Keratinocyte (primary cell): ENCODE measurements around the gene BABAM2. TPM values are rescaled to one million over a fixed set of nuclear protein-coding genes. Genes with fewer than 3 reads are reported as not detected.

Experiments used
- DNase-seq: peaks from one replicate; pipeline ENCODE4 v3.0.0-alpha.2; 2011; ENCODE audit warnings: low read depth, missing footprints, low spot score
- FAIRE-seq: peaks from 2 replicates; lab custom pipeline; 2011; peaks lifted over from hg19 to GRCh38; lab: Jason Lieb, UNC
- H2AFZ ChIP-seq: 2 replicates; pipeline ENCODE4 v1.6.0; 2012; ENCODE audit warnings: low read length, control low read depth, inconsistent platforms; ENCODE audit not compliant: control insufficient read depth
- H3K27ac ChIP-seq: 2 replicates; pipeline ENCODE4 v1.5.1; 2011; ENCODE audit warnings: low read length; ENCODE audit not compliant: control insufficient read depth, insufficient read depth
- H3K27me3 ChIP-seq: 3 replicates; pipeline ENCODE4 v1.6.0; 2011; ENCODE audit warnings: low read length; ENCODE audit not compliant: control insufficient read depth, insufficient read depth; ENCODE audit errors: extremely low read depth
- H3K36me3 ChIP-seq, 2 experiments: 2 replicates in 1 of 2; 3 replicates in 1 of 2; pipeline ENCODE4 v1.5.1; 2011; ENCODE audit warnings: low read length in 2 of 2, mild to moderate bottlenecking in 1 of 2; ENCODE audit not compliant: control insufficient read depth in 2 of 2, insufficient read depth in 2 of 2; ENCODE audit errors: extremely low read depth in 1 of 2
- H3K4me1 ChIP-seq: 3 replicates; pipeline ENCODE4 v1.5.1; 2011; ENCODE audit warnings: low read length; ENCODE audit not compliant: control insufficient read depth, insufficient read depth; ENCODE audit errors: extremely low read depth
- H3K4me2 ChIP-seq: 3 replicates; pipeline ENCODE4 v1.6.0; 2011; ENCODE audit warnings: low read depth, low read length; ENCODE audit not compliant: control insufficient read depth, insufficient read depth; ENCODE audit errors: extremely low read depth
- H3K4me3 ChIP-seq, 3 experiments: fragments of 200-600 bp in 1 of 3; sonication (generic) in 1 of 3; 2 replicates in 2 of 3; 3 replicates in 1 of 3; pipeline ENCODE4 v1.5.1; 2011 to 2016; ENCODE audit warnings: low read length in 3 of 3, mild to moderate bottlenecking in 3 of 3, control low read depth in 2 of 3, inconsistent platforms in 1 of 3, low read depth in 1 of 3, mixed read lengths in 1 of 3, mixed run types in 1 of 3, moderate library complexity in 1 of 3; ENCODE audit not compliant: control insufficient read depth in 2 of 3, insufficient read depth in 2 of 3; ENCODE audit errors: extremely low read depth in 1 of 3
- H3K79me2 ChIP-seq: 2 replicates; pipeline ENCODE4 v1.6.0; 2012; ENCODE audit warnings: low read length; ENCODE audit not compliant: control insufficient read depth, insufficient read depth
- H3K9ac ChIP-seq: 3 replicates; pipeline ENCODE4 v1.6.0; 2011; ENCODE audit warnings: low read length; ENCODE audit not compliant: control insufficient read depth, insufficient read depth; ENCODE audit errors: extremely low read depth
- H3K9me1 ChIP-seq: 3 replicates; pipeline ENCODE4 v1.6.0; 2011; ENCODE audit warnings: low read length; ENCODE audit not compliant: control insufficient read depth, insufficient read depth; ENCODE audit errors: extremely low read depth
- H3K9me3 ChIP-seq: 2 replicates; pipeline ENCODE4 v1.5.1; 2012; ENCODE audit warnings: low read depth, low read length; ENCODE audit not compliant: control insufficient read depth
- H4K20me1 ChIP-seq: 3 replicates; pipeline ENCODE4 v1.6.0; 2011; ENCODE audit warnings: low read length; ENCODE audit not compliant: control insufficient read depth, insufficient read depth; ENCODE audit errors: extremely low read depth
- EZH2 ChIP-seq: IDR thresholded peaks from one replicate; pipeline ENCODE4 v1.6.1; 2012; ENCODE audit warnings: inconsistent platforms, mild to moderate bottlenecking, low read length, moderate library complexity
- dilution Hi-C: fragments of 300-500 bp; cut with MboI; formaldehyde crosslinking; loops from one replicate; pipeline ENCODE4 v1.7.0; 2020; ENCODE audit warnings: low sequenced_read_pairs; ENCODE audit not compliant: extremely low pct_ligation_motif_present
- polyA plus RNA-seq, 5 experiments: library from polyadenylated mRNA; depleted of rRNA in 3 of 5; stranded (reverse) in 3 of 5; stranded (forward) in 1 of 5; unstranded in 1 of 5; fragments of >200 nt; gene quantifications; 1 replicate in 1 of 5; 2 replicates in 3 of 5; 3 replicates in 1 of 5; pipeline versions ENCODE4 v1.2.1 to v1.2.3, GENCODE V29; 2011 to 2012; ENCODE audit warnings: missing spikeins in 2 of 5, low read depth in 1 of 5, low replicate concordance in 1 of 5
- TF ChIP-seq, protein P1 (sequence below), 3 experiments: IDR thresholded peaks in 1 of 3; conservative IDR thresholded peaks in 1 of 3; optimal IDR thresholded peaks in 1 of 3; 2 replicates in 2 of 3; 3 replicates in 1 of 3; pipeline versions ENCODE3 to v1.5.1; 2011; ENCODE audit warnings: low read length in 3 of 3, mild to moderate bottlenecking in 3 of 3, moderate library complexity in 2 of 3, control low read depth in 1 of 3, inconsistent platforms in 1 of 3; ENCODE audit not compliant: insufficient read depth in 2 of 3; ENCODE audit errors: extremely low read depth in 1 of 3

BABAM2 gene
- polyA plus RNA-seq, 1 donor (not counting 4 experiments of a cell fraction or from before 2014, with no cell fraction given): 29.8 TPM

DNA sequence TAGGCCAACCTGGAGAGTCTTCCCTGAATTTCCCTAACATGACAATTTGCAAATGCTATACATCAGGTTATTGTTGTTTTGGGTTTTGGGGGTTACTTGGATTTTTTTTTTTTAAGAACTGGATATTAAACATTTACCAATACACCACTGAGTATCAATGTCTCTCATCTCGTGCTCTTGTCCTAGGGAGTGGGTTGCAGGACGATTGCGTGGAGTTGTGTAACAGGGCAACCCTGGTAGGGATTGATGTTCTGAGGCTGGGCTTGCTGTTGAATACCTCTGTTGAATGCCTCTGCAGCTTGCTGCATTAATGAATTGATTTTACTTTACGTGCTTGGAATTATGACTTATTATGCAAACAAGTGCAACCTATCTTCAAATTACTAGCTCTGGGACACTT lies 483.3 kb downstream of the BABAM2 start:
- Histone ChIP-seq H3K4me1 (peaks cover 26% of the 10 kb centered on the region), H3K4me3 (no peak overlapping the region), H3K9me3 (no peaks in the 10 kb centered on the region), H3K36me3 (no peaks in the 10 kb centered on the region), H3K9ac (no peak overlapping the region), H2AFZ (no peak overlapping the region), H3K79me2 (no peaks in the 10 kb centered on the region), H4K20me1 (no peaks in the 10 kb centered on the region), H3K27ac (no peak overlapping the region), H3K27me3 (no peaks in the 10 kb centered on the region), H3K9me1 (no peaks in the 10 kb centered on the region), H3K4me2 (no peak overlapping the region)
- dilution Hi-C loops: no loop called here
- no peak for FAIRE-seq
- TF ChIP-seq, protein P1, sequence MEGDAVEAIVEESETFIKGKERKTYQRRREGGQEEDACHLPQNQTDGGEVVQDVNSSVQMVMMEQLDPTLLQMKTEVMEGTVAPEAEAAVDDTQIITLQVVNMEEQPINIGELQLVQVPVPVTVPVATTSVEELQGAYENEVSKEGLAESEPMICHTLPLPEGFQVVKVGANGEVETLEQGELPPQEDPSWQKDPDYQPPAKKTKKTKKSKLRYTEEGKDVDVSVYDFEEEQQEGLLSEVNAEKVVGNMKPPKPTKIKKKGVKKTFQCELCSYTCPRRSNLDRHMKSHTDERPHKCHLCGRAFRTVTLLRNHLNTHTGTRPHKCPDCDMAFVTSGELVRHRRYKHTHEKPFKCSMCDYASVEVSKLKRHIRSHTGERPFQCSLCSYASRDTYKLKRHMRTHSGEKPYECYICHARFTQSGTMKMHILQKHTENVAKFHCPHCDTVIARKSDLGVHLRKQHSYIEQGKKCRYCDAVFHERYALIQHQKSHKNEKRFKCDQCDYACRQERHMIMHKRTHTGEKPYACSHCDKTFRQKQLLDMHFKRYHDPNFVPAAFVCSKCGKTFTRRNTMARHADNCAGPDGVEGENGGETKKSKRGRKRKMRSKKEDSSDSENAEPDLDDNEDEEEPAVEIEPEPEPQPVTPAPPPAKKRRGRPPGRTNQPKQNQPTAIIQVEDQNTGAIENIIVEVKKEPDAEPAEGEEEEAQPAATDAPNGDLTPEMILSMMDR (optimal IDR thresholded peaks at IDR 0.05 in 1 of 3, IDR thresholded peaks at IDR 0.05 in 1 of 3, conservative IDR thresholded peaks at IDR 0.05 in 1 of 3; ENCODE audit: extremely low read depth in 1 of 3, insufficient read depth in 2 of 3, low read length in 3 of 3): no peak
- TF ChIP-seq EZH2: no peak
- DNase-seq: no peak

DNA sequence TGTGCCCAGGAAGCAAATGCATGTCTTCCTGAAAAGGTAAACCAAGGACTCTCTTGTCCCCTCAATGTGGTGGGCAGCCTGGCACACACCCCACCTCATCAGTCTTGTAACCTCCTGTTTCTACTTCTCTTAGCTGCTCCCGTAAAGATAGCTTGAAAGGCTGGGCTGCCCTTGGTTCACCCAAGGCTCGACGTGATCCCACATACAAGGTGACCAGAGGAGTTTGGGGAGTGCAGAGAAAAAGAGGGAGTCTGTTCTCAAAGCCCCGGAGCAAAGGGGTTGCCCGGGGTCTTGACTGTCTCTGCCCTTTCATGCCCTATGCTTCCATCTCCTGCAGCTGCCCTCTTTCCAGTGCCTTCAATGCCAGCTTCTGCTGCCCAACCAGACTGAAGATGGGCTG lies 483.8 kb downstream of the BABAM2 start:
- H3K9ac ChIP-seq: no peak overlapping the region
- no peaks in the 10 kb centered on the region for H3K9me1 ChIP-seq
- H3K9me3 ChIP-seq: no peaks in the 10 kb centered on the region
- no peaks in the 10 kb centered on the region for H3K36me3 ChIP-seq
- FAIRE-seq: no peak
- H3K27me3 ChIP-seq: no peaks in the 10 kb centered on the region
- peaks cover 31% of the 10 kb centered on the region for H3K4me1 ChIP-seq
- no peak overlapping the region for H3K4me3 ChIP-seq
- no peak overlapping the region for H3K27ac ChIP-seq
- H2AFZ ChIP-seq: no peak overlapping the region
- no peak for DNase-seq
- TF ChIP-seq, protein P1 (optimal IDR thresholded peaks at IDR 0.05 in 1 of 3, IDR thresholded peaks at IDR 0.05 in 1 of 3, conservative IDR thresholded peaks at IDR 0.05 in 1 of 3; ENCODE audit: extremely low read depth in 1 of 3, insufficient read depth in 2 of 3, low read length in 3 of 3): no peak
- TF ChIP-seq EZH2: no peak
- no peaks in the 10 kb centered on the region for H3K79me2 ChIP-seq
- H4K20me1 ChIP-seq: no peaks in the 10 kb centered on the region
- no peak overlapping the region for H3K4me2 ChIP-seq
- dilution Hi-C loops: no loop called here
